GM12873 (cell line): ENCODE results near the gene SLC36A3.

Source experiments
- TF ChIP-seq, protein P1 (sequence below): IDR thresholded peaks from 2 replicates; pipeline ENCODE4 v1.5.1; 2012; ENCODE audit warnings: low read depth, mild to moderate bottlenecking, moderate library complexity, low read length, control low read depth; ENCODE audit not compliant: insufficient read depth; ENCODE audit errors: missing control alignments

The SLC36A3 gene

DNA sequence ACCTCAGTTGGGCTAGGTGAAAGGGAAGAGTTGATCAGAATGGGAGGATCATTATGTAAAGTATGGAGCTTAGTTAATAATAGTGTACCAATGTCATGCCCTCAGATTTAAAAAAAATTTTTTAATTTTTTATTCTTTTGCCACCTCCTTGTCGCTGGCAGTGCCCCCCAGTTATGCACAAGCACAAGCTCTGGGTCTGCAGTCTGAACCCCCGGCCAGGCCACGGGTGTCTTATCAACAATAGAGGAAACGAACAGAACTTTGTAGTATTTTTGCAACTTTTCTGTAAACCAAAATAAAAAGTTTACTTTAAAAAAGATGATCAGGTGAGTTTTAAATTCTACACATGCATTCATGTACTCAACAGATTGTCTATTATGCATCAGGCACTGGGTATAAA is 51.9 kb downstream of the SLC36A3 start:
- TF ChIP-seq, protein P1, sequence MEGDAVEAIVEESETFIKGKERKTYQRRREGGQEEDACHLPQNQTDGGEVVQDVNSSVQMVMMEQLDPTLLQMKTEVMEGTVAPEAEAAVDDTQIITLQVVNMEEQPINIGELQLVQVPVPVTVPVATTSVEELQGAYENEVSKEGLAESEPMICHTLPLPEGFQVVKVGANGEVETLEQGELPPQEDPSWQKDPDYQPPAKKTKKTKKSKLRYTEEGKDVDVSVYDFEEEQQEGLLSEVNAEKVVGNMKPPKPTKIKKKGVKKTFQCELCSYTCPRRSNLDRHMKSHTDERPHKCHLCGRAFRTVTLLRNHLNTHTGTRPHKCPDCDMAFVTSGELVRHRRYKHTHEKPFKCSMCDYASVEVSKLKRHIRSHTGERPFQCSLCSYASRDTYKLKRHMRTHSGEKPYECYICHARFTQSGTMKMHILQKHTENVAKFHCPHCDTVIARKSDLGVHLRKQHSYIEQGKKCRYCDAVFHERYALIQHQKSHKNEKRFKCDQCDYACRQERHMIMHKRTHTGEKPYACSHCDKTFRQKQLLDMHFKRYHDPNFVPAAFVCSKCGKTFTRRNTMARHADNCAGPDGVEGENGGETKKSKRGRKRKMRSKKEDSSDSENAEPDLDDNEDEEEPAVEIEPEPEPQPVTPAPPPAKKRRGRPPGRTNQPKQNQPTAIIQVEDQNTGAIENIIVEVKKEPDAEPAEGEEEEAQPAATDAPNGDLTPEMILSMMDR = no peak

DNA sequence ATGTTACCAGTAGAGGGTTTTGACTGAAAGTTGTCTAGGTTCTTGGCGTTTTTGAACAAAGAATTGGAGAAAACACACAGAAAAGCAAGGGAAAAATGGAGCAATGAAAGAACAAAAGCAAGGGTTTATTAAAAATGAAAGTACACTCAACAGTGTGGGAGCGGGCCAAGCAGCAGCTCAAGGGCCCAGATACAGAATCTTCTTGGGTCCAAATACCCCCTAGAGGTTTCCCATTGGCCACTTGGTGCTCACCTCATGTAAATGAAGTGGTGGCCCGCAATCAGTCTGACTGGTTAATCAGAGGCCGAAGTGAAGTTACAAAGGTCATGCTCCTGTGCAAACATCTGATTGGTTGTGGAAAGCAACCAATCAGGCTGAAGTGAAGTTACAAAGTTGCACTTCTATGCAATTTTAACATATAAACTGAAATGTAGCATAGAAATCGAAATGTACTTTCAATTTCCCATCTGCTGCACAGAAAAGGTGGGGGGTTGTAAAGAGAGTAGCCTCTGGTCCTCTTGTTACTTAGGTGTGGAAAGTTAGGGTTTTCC is 52.5 kb downstream of the SLC36A3 start:
- TF ChIP-seq, protein P1 = no peak

DNA sequence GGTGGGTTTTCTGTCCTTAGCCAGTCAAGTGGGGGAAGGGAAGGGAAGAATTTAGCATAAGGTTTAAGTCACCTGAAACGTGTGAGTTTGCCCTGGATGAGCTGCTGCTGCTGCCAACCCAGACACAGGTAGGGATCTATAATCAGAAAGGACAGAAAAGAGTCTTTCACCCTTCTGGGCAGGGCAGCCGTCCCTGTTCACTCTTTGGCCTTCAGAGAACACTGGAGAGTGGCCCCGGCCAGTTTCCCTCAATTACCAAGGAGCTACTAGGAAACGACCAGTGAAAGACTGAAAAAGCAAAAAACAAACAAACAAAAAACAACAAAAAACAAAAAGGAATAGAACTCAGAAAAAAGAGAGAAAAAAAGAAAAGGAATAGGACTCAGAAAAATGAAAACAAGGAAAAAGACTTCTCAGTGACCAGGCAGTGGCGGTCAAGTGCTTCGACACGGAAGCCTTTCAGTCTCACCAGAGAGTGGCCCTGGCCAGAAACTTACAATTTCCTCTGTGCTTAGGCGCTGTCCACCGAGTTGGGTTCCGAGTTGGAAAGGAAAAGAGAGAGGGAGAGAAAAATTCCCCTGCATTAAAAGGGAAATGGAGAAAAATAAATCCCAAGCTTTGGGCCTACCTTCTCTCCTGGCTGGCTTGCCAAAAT is 53.1 kb downstream of the SLC36A3 start:
- TF ChIP-seq, protein P1 = no peak

DNA sequence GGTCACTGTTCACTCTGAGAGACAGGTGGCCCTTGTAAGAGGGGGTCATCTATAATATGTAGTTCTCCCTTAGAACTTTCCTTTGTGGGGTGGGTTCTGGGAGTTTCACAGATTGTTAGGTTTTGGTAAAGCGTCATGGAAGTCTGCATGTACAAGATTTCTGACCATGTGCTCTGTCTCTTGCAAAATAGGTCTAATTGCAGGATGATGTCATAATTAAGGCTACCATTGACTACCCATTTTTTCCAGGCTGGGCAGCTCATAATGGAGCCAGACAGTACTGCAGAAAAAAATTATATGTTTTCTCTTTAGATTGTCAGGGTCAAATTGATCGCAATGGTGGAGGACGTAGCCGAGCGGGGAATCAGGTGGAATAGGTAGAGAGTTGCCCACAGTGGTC is 54.3 kb downstream of the SLC36A3 start:
- TF ChIP-seq, protein P1 = no peak

DNA sequence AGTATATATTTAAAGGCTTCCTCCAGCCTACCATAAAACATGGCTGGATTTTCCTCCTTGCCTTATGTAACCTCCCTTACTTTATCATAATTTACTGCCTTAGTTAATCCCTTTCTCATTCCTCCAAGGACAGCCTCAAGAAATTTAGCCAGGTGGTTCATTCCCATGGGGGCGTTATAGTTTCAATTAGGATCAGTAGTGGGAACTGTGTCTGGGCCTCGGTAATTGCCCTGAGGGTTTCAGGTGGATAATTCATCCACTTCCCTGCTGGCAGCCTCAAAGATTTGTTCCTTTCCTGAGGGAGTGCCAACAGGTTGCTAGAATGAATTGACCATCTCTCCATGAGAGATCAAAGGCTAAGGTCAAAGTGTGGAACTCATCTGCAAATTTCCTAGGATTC is 54.9 kb downstream of the SLC36A3 start:
- TF ChIP-seq, protein P1 = no peak

DNA sequence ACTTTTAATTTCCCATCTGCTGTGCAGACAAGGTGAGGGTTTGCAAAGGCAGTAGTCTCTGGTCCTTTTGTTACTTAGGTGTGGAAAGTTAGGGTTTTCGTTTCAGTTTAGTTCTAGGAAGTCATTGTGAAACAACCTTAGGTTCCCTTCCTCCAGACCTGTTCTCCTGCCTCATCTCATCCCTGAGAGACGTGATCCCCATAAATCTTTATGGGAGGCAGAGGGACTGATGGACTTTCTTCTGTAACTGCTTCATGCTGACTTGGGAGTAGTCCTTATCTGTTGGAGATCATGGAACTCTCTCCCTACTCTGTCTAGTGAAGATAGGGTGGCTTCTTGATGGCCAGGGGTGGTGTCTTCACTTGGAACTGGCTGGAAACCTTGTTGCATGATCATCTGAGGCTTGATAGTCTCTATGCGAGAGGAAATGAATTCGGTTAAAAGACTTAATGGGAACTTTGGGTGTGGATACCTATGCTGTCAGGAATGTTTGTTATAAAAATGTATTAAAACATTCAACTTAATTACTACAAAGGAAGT is 57.8 kb downstream of the SLC36A3 start:
- TF ChIP-seq, protein P1 = no peak

DNA sequence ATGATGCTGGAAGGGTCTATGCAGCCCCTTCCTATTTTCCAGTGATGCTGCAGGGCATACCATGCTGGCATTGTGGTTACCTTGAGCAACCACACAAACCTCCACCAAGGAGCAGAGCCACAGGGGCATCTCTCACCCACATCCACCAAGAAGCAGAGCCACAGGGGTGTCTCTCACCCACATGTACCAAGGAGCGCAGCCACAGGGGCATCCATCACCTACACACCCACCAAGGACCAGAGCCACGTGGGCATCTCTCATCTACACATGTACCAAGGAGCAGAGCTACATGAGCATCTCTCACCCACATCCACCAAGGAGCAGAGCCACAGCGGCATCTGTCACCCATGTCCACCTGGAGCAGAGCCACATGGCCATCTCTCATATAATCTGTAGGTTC is 59.4 kb downstream of the SLC36A3 start:
- TF ChIP-seq, protein P1 = no peak
